Fibroblast of skin of left quadriceps (primary cell): ENCODE measurements around the gene SDR42E2.
"Not testable (repeated sequence)": the region's sequence is repeated elsewhere in the genome, so short reads cannot be mapped to it uniquely, and the experiment has no call there.

Experiments used
- DNase-seq, 2 experiments: peaks; one replicate each; pipeline ENCODE4 v3.0.0-alpha.2; 2013; ENCODE audit warnings: low read depth in 2 of 2

Gene SDR42E2

GRCh38 chr16:22162656-22163009 is 327 bp downstream of the SDR42E2 start:
- DNase-seq, result no peak

DNA sequence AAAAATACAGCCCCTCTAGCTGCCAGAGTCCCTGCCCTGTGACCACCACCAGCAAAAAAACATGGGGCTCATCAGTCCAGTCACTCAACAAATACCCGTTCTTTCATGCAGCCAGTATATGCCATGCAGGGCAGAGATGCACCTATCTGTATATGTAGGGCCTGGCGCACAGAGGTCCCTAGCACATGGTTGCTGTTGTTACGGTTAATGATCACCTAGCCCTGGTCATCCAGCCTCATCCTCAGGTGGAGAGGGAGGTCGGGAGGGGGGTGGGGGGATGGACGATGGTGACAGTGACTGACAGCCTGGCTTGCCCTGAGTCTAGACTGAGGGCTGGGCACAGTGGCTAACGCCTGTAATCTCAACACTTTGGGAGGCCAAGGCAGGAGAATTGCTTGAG is 1.5 kb downstream of the SDR42E2 start:
- DNase-seq, result no peak

GRCh38 chr16:22164482-22164881 is 2.2 kb downstream of the SDR42E2 start:
- no peak for DNase-seq

- DNase-seq, result no peak
These were observed 3.4 kb downstream of the SDR42E2 start for GRCh38 chr16:22165508-22166285.

GRCh38 chr16:22171953-22172352 is 9.6 kb downstream of the SDR42E2 start:
- DNase-seq, result no peak

- not testable (repeated sequence) for DNase-seq
These were observed 10.3 kb downstream of the SDR42E2 start for GRCh38 chr16:22172642-22173041.

- no peak for DNase-seq
These were observed 12.3 kb downstream of the SDR42E2 start for GRCh38 chr16:22174642-22175041.

- DNase-seq, result no peak
These were observed 15.9 kb downstream of the SDR42E2 start for GRCh38 chr16:22177968-22178930.

DNA sequence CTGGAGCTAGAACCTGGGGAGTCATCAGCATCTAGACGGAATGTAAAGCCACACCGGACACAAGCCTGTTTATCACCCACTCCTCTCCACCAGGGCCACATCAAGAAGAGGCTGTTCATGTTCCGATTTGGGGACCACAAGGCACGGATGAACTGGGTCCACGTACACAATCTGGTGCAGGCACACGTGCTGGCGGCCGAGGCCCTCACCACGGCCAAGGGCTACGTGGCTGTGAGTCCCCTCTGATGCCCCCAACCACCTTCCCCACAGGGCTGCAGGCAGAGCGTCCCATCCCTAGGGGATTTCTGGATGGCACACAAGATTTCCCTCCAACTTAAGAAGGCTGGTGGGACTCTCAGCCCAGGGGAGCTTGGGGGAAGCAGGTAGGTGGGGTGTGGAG is 19.1 kb downstream of the SDR42E2 start:
- DNase-seq, result no peak

DNA sequence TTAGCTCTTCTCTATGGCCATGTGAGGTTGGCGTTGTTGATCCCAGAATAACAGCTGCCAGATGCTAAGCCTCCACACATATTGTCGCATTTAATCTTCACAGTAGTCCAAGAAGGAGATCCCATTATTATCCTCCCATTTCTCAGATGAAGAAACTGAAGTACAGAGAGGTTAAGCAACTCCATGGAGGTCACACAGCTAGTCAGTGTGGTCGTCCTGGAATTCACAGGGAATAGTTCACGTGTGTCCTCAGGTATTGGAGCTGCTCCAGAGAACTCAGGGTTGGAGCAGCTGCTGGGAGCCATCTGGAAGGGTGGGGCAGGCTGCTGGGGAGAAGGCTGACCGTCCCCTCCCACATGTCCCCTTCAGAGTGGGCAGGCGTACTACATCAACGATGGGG is 19.5 kb downstream of the SDR42E2 start:
- DNase-seq, result no peak

GRCh38 chr16:22183335-22183734 is 21.0 kb downstream of the SDR42E2 start:
- no peak for DNase-seq

DNA sequence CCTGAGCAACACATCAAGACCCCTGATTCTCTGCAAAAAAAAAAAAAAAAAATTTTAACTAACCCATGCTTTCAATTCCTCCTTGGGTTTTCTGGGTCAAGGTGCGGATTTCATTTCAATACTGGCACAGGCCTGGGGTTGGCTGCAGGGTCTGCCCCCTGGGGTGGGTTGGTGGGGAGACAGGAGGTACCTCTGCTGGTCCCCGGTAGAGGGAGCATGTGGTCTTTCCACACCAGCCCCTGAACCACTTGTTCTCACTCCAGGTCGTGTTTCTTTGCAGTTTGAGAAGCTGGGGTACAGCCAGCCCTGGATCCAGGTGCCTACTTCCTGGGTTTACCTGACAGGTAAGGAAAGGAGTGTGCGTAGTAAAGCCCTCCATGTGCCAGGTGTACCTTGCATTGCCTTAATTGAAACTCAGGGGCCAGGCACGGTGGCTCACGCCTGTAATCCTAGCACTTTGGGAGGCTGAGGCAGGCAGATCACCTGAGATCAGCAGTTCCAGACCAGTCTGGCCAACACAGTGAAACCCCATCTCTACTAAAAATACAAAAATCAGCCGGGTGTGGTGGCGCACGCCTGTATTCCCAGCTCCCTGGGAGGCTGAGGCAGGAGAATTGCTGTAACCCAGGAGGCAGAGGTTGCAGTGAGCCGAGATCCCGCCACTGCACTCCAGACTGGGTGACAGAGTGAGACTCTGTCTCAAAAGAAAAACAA is 21.8 kb downstream of the SDR42E2 start:
- DNase-seq, result no peak

DNA sequence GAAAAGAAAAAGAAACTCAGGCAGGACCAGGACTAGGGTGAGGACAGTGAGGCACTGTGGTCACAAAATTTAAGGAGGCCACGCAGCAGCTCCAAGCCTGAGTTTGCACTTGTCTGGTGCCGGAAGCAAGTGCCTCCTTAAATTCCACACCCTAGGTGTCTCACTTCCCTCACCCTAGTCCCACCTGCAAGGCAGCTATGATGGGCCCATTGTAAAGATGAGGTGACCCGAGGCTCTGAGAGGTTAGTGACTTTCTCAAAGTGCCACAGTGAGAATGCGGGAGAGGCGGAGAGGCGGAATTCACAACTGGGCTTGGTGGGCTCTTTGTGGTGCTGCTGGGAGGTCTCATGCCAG is 22.3 kb downstream of the SDR42E2 start:
- no peak for DNase-seq

GRCh38 chr16:22186517-22186916 is 24.2 kb downstream of the SDR42E2 start:
- no peak for DNase-seq

- DNase-seq, result no peak
These were observed 25.9 kb downstream of the SDR42E2 start for GRCh38 chr16:22188267-22188594.

DNA sequence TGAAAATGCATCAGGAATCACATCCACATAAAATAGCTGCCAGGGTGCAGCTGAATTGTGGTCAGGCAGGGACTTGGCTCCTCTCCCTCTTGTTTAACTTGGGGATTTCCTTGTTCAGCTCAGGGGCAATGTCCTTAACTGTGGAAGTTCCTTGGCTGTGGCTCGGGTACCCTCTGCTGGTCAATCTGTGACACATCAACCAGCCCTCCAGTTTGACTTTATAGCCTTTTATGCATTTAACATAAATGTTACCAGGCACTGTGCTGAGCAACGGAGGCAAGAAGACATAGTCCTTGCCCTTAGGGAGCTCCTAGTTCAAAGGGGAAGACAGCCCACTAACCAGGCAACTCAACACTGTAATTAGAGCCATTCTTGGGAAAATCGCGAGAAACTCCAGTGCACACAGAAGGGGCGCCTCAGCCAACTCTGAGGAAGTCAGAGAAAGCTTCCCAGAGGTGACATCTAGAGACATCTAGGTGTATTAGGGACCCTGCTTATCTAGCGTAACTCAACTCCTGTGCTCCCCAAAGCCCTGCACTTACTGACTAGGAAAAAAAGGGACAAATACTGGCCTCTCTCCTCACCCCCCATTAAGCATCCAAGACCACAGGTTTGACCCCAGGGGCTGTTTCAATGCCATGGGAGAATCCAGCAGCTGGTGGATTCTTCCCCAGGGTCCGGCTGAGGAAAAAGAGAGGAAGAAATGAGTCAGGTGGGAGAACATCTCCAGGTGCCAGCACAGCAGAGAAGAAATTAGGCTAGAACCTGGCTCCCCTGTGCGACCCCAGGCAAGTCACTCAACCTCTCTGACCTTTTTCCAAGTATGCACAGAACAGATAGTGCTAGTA is 26.5 kb downstream of the SDR42E2 start:
- peak; percentile 60 to 67 for DNase-seq

DNA sequence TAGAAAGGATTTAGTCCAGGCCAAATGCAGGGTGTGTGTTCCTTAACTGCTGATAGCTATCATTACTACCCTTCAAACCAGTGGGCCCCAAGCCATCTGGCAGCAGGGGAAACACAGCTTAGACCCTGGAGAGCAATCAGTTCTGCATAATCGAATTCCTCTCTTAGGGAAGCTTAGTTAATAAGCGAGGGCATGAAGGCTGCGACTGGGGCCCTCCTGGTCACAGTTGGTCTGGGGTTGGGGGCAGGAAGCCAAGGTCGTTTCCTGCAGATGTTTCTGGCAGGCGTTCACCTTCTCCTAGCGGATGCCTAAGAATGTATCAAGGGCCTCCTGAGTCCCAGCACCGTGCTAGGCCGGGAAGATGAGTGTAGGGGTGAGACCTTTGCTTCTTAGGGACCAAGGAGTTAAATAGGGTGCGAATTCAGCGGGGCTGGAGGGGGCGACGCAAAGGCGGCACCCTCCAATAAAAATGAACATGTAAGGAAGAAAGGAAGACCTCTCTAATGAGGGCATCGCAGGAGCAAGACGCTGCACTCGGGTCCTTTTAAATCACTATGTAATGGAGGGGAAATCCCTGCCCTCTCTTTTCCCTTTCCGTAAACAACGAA is 27.3 kb downstream of the SDR42E2 start:
- no peak for DNase-seq

- no peak for DNase-seq
These were observed 27.9 kb downstream of the SDR42E2 start for GRCh38 chr16:22190081-22190775.

GRCh38 chr16:22190776-22191531 is 28.6 kb downstream of the SDR42E2 start:
- peak; percentile 99 for DNase-seq
